ENCODE measurements around the gene ABCB6.
"Not testable (repeated sequence)": the region's sequence is repeated elsewhere in the genome, so short reads cannot be mapped to it uniquely, and the experiment has no call there.

ABCB6 gene

DNA sequence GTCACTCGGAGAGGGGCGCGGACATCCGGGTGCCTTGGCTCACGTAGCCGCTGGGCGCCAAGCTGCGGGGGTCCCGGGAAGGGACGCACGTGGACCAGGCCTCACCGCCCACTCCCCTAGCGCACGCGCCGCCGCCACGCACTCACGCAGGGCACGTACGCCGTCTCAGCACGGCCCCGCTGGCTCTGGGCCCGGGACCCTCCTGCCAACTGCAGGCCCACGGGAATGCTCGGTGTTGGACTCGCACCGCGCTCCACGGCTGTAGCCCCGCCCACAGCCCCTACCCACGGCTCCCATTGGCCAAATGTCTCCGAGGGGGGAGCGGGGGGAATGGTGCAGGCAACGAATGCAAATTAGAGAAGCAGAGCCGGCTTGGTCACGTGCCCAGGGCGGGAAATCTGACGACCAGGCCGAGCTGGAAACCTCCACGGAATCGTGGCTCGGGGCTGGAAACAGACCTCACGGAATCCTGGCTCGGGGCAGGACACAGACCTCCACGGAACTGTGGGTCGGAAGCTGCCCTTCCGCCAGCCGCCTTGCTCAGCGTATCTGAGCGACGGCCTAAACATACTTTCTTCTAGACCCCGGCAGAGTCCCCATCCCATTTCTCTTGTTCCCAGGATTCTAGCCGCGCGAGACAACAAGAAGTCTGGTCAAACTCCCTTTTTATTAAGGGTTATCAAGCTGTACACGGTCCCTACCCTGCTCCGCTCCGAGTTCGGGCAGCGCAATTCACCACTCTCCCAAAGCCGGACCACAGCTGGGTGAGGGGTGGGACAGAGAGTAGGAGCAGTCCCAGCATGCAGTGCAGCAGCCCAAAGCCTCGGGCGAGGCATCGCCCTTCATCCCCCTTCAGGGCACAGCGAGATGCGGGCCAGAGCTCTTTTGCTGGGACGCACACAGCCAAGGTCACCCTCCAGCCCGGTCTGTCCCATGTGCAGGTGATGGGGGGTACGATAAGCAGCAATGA lies at the start of gene ABCB6:
TSS of gene ABCB6 (minus strand) at position 227 of the 970 bp plus-strand sequence. CDS start 285 bp downstream, outside the sequence.
- in situ Hi-C loops (cut with MboI; ENCODE audit: low sequenced_read_pairs) = loop anchor here (10.0 kb wide), 1 partner anchor 54 kb away; the partner anchor contains the start of gene NHEJ1

DNA sequence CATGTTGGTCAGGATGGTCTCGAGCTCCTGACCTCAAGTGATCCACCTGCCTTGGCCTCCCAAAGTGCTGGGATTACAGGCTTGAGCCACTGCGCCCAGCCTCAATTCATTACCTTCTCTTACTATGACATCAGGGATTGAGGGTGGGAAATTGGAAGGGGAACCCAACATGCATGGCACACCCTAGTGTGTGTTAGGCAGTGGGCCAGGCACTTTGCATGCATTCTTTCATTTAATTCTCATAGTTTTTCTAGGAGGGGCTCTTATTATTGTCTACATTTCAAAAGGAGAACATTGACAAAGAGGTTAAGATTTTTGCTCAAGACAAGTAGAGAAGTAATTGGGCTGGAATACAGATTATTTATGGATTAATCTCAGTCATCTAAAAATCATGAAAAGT lies 49.5 kb upstream of the ABCB6 start:
- in situ Hi-C loops (cut with MboI; ENCODE audit: low sequenced_read_pairs) = no loop called here

DNA sequence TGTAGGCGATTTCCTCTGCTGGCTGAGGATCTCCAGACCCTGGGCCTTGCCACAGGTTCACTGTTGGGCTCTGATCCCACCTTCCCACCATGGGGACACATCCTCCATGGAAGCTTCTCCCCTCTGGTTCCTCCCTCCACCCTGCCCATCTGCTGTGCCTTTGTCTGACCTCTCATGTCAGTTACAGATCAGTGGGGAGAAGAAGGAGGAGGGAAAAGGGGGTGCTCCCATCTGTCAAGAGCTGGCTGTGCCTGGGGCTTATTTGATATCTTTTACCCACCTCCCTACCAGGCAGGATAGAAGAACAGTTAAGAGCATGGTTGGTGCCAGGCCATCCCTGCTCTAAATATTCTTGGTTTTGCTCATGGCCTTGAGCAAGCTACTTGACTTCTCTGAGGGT lies 48.1 kb upstream of the ABCB6 start:
- in situ Hi-C loops (cut with MboI; ENCODE audit: low sequenced_read_pairs) = no loop called here

- in situ Hi-C loops (cut with MboI; ENCODE audit: low sequenced_read_pairs) = no loop called here
Observed at GRCh38 chr2:219266232-219266631, 47.5 kb upstream of the ABCB6 start.

DNA sequence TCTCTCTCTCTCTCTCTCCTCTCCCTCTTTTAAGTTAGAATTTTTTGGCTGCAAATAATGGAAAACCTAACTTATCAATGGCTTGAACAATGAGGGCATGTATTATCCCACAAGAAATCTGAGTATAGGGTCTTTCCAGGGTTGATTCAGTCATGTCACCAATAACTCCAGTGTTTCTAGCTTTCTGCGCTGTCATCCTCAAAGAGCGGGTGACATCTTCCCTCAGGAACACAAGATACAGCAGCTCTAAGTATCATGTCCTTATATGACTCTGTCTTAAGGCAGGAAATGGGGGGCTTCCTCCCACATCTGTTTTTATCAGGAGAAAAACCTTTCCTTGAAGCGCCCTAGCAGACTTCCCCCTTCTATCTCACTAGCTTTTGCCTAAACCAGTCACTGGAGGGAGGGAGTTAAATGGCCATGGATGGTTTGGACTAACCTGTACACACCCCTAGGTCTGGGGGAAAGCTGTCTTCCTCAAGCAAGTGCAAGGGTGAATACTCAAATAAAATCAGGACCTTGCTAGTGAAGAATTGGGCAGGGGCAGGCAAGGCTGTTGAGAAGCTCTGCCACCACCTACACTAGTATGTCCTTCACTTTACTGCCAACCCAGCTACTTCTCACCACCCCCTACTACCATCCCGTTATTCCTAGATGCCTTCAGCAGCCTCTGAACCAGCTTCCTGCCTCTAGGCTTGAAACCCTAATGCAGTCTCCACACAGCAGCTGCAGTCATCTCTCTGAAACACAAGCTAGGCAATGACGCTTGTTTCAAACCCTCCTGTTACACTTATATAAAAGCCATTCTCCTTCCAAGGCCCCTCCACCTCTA lies 42.5 kb upstream of the ABCB6 start:
- in situ Hi-C loops (cut with MboI; ENCODE audit: low sequenced_read_pairs) = no loop called here

GRCh38 chr2:219258942-219259341 lies 40.2 kb upstream of the ABCB6 start:
- in situ Hi-C loops (cut with MboI; ENCODE audit: low sequenced_read_pairs) = not testable (repeated sequence)

DNA sequence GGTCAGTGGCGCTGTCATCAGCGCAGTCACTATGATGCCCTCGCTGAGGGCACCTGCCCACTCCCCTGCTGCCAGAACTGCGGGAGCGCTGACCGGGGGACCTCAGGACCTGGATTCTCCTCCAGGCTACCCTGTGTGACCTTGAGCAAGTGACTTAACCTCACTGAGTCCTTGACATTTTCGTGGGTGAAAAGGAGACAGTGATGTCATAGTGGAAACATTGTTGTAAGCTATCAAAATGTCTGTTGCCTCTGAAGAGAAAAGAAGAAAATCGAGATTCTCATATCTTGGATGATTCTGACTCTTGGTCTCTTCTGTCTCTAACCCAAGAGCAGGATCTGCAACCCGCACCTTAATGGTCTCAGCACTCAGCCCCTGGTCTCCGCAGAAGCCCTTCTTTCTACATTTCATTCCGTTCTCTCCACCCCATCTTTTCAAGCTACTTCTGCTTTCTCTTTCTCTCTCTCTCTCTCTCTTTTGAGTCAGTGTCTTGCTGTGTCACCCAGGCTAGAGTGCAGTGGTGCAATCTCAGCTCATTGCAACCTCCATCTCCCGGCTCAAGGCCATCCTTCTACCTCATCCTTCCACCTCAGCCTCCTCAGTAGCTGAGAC lies 35.9 kb upstream of the ABCB6 start:
- in situ Hi-C loops (cut with MboI; ENCODE audit: low sequenced_read_pairs) = no loop called here

- in situ Hi-C loops (cut with MboI; ENCODE audit: low sequenced_read_pairs) = no loop called here
Observed at GRCh38 chr2:219253753-219254589, 35.2 kb upstream of the ABCB6 start, which contains the start of gene TUBA4A. Gene TUBA4A (minus strand): TSS chr2:219253918. CDS start chr2:219253858, 60 bp downstream.

DNA sequence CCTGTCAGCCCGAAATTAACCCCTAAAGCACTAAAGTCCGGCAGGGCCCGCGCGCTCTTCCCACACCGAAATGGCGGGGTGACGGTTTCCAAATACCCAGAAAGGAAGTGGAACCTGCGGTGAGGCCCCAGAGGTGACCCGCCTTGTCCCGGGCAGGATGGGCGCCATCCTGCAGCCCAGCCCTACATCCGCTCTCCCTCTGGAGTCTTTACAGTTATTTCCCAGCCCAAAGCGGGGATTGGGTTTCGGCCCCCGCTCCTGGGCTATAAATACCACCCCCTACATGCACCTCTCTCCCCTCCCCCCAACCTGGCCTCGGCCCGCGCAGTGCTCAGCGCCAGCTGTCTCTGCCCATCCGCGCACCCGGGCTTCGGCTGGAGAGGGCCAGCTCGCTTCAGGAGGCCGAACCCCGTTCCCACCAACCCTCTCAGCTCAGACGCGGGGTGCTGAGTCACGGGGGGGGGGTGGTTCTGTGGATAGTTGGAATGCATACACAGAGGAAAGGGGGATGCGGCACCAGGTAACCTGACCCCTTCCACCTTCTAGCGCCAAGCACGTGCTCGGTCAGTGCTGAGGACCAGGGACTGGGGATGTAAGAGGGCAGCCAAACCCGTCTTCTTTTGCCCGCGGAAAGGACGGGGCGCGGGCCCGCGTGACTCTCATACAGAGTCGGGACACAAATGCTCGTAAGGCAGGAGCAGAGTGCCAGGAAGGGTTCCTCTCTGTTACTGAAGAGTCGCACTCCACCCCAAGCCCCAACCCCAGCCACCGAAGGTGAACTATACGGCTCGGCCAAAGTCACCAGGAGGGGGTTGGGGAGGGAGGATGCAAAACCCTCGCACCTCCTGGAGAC lies 34.4 kb upstream of the ABCB6 start, which contains the start of gene TUBA4B:
TSS of gene TUBA4B (plus strand) at position 344 of the 853 bp plus-strand sequence. CDS start at position 509, 165 bp downstream.
- in situ Hi-C loops (cut with MboI; ENCODE audit: low sequenced_read_pairs) = no loop called here

GRCh38 chr2:219252570-219252899 lies 33.8 kb upstream of the ABCB6 start:
- in situ Hi-C loops (cut with MboI; ENCODE audit: low sequenced_read_pairs) = no loop called here

DNA sequence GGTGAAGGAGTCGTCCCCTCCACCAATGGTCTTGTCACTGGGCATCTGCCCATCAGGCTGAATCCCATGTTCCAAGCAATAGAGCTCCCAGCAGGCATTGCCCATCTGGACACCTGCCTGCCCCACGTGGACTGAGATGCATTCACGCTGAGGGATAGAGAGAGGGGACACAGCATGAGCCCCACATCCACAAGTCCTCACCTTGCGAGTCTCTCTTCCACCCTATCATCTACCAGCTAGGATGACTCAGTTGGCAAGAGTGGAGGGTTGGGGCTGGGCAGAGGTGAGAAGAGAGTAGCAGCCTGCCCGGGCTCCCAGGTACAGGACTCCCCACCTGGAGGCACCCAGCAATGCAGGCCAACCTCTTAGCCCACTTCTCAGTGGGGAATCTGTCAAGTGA lies 33.3 kb upstream of the ABCB6 start:
- in situ Hi-C loops (cut with MboI; ENCODE audit: low sequenced_read_pairs) = no loop called here

DNA sequence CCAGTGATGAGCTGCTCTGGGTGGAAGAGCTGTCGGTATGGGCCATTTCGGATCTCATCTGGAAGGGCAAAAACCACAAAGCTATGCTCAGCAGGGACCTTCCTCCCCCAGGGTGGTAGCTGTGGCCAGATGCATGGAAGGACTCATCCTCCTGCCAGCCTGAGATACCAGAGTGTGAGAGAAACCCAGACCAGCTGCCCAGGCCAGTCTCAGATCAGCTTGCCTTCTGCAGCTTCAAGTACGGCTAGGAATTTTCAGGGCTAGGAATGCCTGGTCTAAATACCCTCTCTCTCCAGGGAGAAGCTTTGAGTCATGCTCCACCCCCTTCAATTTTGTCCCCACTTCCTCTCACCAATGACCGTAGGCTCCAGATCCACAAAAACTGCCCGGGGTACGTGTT lies 32.9 kb upstream of the ABCB6 start:
- in situ Hi-C loops (cut with MboI; ENCODE audit: low sequenced_read_pairs) = no loop called here

GRCh38 chr2:219250049-219250781 lies 31.5 kb upstream of the ABCB6 start:
- in situ Hi-C loops (cut with MboI; ENCODE audit: low sequenced_read_pairs) = no loop called here

DNA sequence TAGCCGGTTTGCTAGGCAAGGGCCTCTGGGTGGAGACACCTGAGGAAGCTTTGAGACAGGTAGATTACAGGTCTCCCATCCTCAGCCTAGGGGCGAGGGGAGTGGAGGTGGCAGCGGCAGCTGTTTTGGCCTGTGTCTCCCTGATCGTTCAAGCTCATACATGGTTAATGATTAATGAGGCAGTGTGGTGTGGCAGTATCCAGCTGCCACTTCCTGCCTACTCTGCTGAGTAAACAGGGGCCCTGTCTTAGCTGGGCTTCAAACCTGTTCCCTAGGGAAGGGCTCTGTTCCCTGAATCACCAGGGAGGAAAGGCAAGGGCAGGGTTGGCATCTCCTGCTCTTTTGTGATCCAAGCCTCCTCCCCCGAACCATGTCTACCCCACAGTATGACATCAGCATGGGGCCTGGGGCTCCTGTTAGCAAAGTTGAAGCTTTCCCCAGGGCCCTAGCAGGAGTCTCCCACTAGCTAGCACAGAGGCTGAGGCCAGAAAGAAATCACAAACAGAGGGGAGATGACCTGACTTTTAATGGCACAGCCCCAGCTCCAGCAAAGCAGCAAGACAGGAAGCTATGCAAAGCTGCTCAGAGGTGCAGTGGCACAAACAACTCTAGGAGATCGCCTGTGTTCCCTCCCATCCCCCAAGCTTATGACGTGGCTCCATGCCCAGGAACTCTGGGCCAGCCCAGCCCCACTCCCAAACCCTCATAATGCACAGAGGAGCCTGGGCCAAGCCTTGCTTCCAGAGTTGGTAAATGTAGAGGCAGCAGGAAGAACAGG lies 30.6 kb upstream of the ABCB6 start:
- in situ Hi-C loops (cut with MboI; ENCODE audit: low sequenced_read_pairs) = no loop called here

- in situ Hi-C loops (cut with MboI; ENCODE audit: low sequenced_read_pairs) = no loop called here
Observed at GRCh38 chr2:219248845-219249202, 30.1 kb upstream of the ABCB6 start.

DNA sequence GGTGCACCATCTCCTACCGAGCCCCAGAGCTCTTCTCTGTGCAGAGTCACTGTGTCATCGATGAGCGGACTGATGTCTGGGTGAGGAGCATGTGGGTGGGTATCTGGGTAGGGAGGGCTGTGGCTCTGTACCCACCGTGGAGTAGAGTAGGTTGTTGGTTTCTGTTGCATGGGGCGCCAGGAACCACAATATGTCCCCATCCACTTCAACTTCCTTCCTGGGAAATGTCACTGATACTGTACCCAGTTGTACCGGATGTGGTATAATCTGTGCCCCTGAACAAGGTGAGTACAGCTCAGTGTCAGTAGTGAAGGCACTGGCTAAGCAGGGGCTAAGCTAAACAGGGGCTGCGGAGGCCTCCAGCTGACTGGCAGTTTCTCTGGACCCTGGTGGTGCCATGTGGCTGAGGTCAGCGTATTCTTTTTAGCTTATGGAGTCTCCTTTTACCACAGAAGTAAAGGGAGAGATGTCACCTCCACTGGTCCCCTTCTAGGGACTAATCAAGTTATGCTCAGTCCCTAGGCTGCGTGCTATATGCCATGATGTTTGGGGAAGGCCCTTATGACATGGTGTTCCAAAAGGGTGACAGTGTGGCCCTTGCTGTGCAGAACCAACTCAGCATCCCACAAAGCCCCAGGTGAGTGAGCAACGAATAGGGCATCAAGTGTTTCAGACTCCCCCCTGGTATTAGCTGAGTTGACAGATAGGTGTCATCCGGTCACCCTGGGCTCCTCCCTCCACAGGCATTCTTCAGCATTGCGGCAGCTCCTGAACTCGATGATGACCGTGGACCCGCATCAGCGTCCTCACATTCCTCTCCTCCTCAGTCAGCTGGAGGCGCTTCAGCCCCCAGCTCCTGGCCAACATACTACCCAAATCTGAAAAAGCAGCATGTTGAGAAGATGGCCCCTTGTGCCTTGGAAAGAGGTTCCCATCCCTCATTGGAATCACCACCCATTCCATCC lies 29.2 kb upstream of the ABCB6 start:
- in situ Hi-C loops (cut with MboI; ENCODE audit: low sequenced_read_pairs) = no loop called here

- in situ Hi-C loops (cut with MboI; ENCODE audit: low sequenced_read_pairs) = no loop called here
Observed at GRCh38 chr2:219246559-219246958, 27.8 kb upstream of the ABCB6 start.
